ENCODE data around the gene GSTCD.

The GSTCD gene

DNA sequence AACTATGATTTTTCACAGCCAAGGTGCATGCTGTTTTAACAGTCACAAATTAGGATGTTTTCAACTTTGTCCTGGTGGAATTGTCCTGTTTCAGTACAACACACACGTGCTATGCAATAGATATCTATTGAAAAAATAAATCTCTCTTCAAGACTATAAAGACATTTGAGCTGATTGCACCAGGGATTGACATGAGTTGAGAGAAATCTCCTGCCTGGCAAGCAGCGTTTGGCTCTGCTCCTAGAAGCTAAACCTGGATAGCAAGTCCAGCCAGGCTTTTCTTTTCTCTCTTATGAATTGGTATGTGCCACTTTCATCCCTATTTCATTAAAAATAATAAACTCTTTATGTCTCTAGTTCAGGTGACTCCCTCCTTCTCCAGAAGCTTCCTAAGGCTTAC is 170.1 kb downstream of the GSTCD start (continued):
- TF ChIP-seq, protein P1, sequence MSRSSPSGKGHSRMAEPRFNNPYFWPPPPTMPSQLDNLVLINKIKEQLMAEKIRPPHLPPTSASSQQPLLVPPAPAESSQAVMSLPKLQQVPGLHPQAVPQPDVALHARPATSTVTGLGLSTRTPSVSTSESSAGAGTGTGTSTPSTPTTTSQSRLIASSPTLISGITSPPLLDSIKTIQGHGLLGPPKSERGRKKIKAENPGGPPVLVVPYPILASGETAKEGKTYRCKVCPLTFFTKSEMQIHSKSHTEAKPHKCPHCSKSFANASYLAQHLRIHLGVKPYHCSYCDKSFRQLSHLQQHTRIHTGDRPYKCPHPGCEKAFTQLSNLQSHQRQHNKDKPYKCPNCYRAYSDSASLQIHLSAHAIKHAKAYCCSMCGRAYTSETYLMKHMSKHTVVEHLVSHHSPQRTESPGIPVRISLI (tag by site-specific recombination; IDR thresholded peaks at IDR 0.05), result no peak
- TF ChIP-seq SP7 (tag by site-specific recombination; IDR thresholded peaks at IDR 0.05) (no peak), ZBTB21 (tag by site-specific recombination; IDR thresholded peaks at IDR 0.05) (no peak)

DNA sequence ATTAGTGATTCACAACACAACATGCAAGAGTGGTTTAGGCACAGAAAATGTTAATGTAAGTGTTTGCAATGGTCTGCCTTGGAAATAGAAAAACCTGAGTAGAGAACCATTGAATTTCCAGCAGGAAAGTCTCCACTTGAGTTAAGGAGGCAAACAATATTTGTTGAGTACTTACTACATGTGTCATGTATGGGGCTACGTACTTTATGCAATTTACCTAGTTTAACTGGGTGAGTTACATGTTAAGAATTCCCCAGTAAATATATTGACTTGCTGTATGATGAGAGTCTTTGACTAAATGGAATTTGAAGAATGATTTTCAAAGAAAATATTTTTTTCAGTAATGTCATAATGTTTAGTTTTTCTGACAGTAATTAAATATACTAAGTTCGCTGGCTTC is 178.9 kb downstream of the GSTCD start:
- no peaks in the 10 kb centered on the region for H3K36me3 ChIP-seq (ENCODE audit: control insufficient read depth in 2 of 2, insufficient read depth in 1 of 2, low read length in 2 of 2)
- H3K4me1 ChIP-seq (ENCODE audit: control insufficient read depth, insufficient read depth, low read length), result no peaks in the 10 kb centered on the region
- POLR2A ChIA-PET, result no interaction called here
- no peak overlapping the region for H3K27ac ChIP-seq (ENCODE audit: extremely low read depth, low read depth, low read length)
- CTCF ChIA-PET, result no interaction called here
- TF ChIP-seq WT1 (tag by site-specific recombination; IDR thresholded peaks at IDR 0.05), result no peak
- TF ChIP-seq, protein P2, sequence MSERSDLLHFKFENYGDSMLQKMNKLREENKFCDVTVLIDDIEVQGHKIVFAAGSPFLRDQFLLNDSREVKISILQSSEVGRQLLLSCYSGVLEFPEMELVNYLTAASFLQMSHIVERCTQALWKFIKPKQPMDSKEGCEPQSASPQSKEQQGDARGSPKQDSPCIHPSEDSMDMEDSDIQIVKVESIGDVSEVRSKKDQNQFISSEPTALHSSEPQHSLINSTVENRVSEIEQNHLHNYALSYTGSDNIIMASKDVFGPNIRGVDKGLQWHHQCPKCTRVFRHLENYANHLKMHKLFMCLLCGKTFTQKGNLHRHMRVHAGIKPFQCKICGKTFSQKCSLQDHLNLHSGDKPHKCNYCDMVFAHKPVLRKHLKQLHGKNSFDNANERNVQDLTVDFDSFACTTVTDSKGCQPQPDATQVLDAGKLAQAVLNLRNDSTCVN (tag by site-specific recombination; optimal IDR thresholded peaks at IDR 0.05), result no peak
- TF ChIP-seq ZNF37A (tag by site-specific recombination; IDR thresholded peaks at IDR 0.05), result no peak
- TF ChIP-seq, protein P3, sequence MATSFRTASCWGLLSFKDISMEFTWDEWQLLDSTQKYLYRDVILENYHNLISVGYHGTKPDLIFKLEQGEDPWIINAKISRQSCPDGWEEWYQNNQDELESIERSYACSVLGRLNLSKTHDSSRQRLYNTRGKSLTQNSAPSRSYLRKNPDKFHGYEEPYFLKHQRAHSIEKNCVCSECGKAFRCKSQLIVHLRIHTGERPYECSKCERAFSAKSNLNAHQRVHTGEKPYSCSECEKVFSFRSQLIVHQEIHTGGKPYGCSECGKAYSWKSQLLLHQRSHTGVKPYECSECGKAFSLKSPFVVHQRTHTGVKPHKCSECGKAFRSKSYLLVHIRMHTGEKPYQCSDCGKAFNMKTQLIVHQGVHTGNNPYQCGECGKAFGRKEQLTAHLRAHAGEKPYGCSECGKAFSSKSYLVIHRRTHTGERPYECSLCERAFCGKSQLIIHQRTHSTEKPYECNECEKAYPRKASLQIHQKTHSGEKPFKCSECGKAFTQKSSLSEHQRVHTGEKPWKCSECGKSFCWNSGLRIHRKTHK (tag by site-specific recombination; IDR thresholded peaks at IDR 0.05), result no peak
- TF ChIP-seq ZBTB17 (tag by site-specific recombination; IDR thresholded peaks at IDR 0.05), result no peak
- TF ChIP-seq, protein P4, sequence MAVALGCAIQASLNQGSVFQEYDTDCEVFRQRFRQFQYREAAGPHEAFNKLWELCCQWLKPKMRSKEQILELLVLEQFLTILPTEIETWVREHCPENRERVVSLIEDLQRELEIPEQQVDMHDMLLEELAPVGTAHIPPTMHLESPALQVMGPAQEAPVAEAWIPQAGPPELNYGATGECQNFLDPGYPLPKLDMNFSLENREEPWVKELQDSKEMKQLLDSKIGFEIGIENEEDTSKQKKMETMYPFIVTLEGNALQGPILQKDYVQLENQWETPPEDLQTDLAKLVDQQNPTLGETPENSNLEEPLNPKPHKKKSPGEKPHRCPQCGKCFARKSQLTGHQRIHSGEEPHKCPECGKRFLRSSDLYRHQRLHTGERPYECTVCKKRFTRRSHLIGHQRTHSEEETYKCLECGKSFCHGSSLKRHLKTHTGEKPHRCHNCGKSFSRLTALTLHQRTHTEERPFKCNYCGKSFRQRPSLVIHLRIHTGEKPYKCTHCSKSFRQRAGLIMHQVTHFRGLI (tag by site-specific recombination; IDR thresholded peaks at IDR 0.05), result no peak
- TF ChIP-seq ZNF76 (tag by site-specific recombination; IDR thresholded peaks at IDR 0.05; ENCODE audit: borderline replicate concordance, low read depth), result no peak
- TF ChIP-seq PRDM1 (tag by site-specific recombination; IDR thresholded peaks at IDR 0.05), result no peak
- no peak overlapping the region for H3K4me3 ChIP-seq (ENCODE audit: low read depth, low read length)
- no peaks in the 10 kb centered on the region for H3K9me3 ChIP-seq (ENCODE audit: control insufficient read depth, insufficient read depth, low read depth, low read length)

DNA sequence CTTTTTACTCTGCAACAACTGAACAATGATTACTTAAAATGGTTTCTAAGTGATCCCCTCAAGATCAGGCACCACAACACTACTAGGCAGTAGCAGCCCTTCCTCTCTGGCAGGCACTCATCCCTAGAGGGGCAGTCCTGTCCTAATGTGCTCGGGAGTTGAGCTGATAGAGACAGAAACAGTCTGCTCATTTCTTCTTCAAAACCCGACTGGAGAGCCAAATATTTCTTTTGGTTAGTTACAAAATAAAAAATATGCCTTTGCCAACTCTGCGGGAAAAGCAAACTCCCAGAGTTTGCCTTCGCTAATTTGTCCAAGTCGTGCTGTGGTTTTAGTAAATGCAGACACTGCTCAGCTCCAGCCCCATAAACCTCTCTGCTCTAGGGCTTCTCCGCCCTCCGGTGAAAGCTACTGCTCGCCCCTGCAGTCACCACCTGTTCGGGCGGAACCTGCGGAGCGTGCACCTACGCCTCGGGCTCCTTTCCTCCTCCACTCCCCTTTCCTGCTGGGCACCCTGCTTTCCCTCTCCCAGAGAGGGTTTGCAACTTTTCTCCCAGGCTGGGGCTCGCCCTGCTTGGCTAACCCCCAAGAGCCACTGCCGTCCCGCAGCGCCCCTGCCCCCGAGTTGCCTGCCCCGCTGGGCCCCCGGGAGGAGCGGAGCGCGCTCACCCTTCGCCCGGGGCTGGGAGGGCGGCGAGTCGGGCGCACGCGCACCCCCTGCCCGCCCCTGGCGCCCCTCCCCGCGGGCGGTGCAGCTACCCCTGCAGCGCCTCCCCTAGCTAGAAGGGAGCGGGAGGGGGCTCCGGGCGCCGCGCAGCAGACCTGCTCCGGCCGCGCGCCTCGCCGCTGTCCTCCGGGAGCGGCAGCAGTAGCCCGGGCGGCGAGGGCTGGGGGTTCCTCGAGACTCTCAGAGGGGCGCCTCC is 186.3 kb downstream of the GSTCD start, which contains the start of gene NPNT:
NPNT (plus strand) TSS at position 812 of the 923 bp plus-strand sequence. CDS start 182 bp downstream, outside the sequence.
- Histone ChIP-seq H3K36me3 (ENCODE audit: control insufficient read depth in 2 of 2, insufficient read depth in 1 of 2, low read length in 2 of 2) (peaks cover 0 to 4% of the 10 kb centered on the region in 2 experiments; a peak in 1 of 3 replicates), H3K4me3 (ENCODE audit: low read depth, low read length) (peak within 1 kb of the TSS; percentile 66), H3K27ac (ENCODE audit: extremely low read depth, low read depth, low read length) (peak within 1 kb of the TSS; percentile 67; the same call in 1 of the 2 replicates), H3K4me1 (ENCODE audit: control insufficient read depth, insufficient read depth, low read length) (peaks cover 12% of the 10 kb centered on the region), H3K9me3 (ENCODE audit: control insufficient read depth, insufficient read depth, low read depth, low read length) (no peaks in the 10 kb centered on the region)
- ChIA-PET POLR2A (interaction anchor here (0.6 to 1.2 kb wide), 4 partner anchors 31 to 186 kb away, joined by 3 to 5 read pairs (median 4); partner anchors contain the start of genes GSTCD and INTS12), CTCF (interaction anchor here (0.6 kb wide), 1 partner anchor 309 kb away, joined by 3 read pairs; no protein-coding TSS in a partner anchor)
- TF ChIP-seq, protein P5, sequence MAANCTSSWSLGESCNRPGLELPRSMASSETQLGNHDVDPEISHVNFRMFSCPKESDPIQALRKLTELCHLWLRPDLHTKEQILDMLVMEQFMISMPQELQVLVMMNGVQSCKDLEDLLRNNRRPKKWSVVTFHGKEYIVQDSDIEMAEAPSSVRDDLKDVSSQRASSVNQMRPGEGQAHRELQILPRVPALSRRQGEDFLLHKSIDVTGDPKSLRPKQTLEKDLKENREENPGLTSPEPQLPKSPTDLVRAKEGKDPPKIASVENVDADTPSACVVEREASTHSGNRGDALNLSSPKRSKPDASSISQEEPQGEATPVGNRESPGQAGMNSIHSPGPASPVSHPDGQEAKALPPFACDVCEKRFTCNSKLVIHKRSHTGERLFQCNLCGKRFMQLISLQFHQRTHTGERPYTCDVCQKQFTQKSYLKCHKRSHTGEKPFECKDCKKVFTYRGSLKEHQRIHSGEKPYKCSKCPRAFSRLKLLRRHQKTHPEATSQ (tag by site-specific recombination; IDR thresholded peaks at IDR 0.05), result no peak
- TF ChIP-seq ZSCAN16 (tag by site-specific recombination; IDR thresholded peaks at IDR 0.05) (no peak), ZNF335 (tag by site-specific recombination; conservative IDR thresholded peaks at IDR 0.05) (0 out of 2 replicates have a peak, but pooled peaks have one; percentile 26), OSR2 (tag by site-specific recombination; IDR thresholded peaks at IDR 0.05) (no peak), ZFHX2 (tag by site-specific recombination; conservative IDR thresholded peaks at IDR 0.05) (no peak; the same call in 1 of the 2 replicates), ZNF155 (tag by site-specific recombination; IDR thresholded peaks at IDR 0.05) (no peak), ZNF558 (tag by site-specific recombination; IDR thresholded peaks at IDR 0.05) (no peak), PRDM1 (tag by site-specific recombination; IDR thresholded peaks at IDR 0.05) (peak; percentile 82), ZNF600 (tag by site-specific recombination; IDR thresholded peaks at IDR 0.05) (peak; percentile 61), ZBTB20 (tag by site-specific recombination; IDR thresholded peaks at IDR 0.05) (peak; percentile 67; the same call in 1 of the 2 replicates), GLI4 (tag by site-specific recombination; IDR thresholded peaks at IDR 0.05) (no peak)
- TF ChIP-seq, protein P6, sequence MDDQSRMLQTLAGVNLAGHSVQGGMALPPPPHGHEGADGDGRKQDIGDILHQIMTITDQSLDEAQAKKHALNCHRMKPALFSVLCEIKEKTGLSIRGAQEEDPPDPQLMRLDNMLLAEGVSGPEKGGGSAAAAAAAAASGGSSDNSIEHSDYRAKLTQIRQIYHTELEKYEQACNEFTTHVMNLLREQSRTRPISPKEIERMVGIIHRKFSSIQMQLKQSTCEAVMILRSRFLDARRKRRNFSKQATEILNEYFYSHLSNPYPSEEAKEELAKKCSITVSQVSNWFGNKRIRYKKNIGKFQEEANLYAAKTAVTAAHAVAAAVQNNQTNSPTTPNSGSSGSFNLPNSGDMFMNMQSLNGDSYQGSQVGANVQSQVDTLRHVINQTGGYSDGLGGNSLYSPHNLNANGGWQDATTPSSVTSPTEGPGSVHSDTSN (CRISPR knock-in tag; IDR thresholded peaks at IDR 0.05), result no peak
- TF ChIP-seq, protein P4 (tag by site-specific recombination; IDR thresholded peaks at IDR 0.05), result no peak
